Esophagus mucosa (tissue), 1 donor: Measurements from ENCODE around the gene LHX3. TPM values are rescaled to one million over a fixed set of nuclear protein-coding genes. Genes with fewer than 3 reads are reported as not detected.

Experiments
- ATAC-seq: fragments of 200-7000 bp; cut with Tn5 transposase; one replicate; pipeline ENCODE4 v1.9.1; 2020
- total RNA-seq: library from RNA; stranded (reverse); gene quantifications from one replicate; pipeline ENCODE4 v1.2.4, GENCODE V29; 2023
- donor health status: DM: yes; HTN: yes; CAD: no.

The LHX3 gene
- total RNA-seq, 1 donor from 2014 or later: 0.08 TPM

- no peak for ATAC-seq
Observed at GRCh38 chr9:136226680-136227407, 21.9 kb upstream of the LHX3 start.

- ATAC-seq: peak; percentile 88
Observed at GRCh38 chr9:136225748-136226679, 21.1 kb upstream of the LHX3 start.

GRCh38 chr9:136225366-136225747 is 20.4 kb upstream of the LHX3 start:
- ATAC-seq: peak; percentile 17

- ATAC-seq: no peak
Observed at GRCh38 chr9:136223871-136224640, 19.1 kb upstream of the LHX3 start.

- no peak for ATAC-seq
Observed at GRCh38 chr9:136222906-136223285, 18.0 kb upstream of the LHX3 start.

GRCh38 chr9:136222166-136222905 is 17.4 kb upstream of the LHX3 start:
- ATAC-seq: no peak

- peak; percentile 69 for ATAC-seq
Observed at GRCh38 chr9:136220017-136220729, 15.2 kb upstream of the LHX3 start.

GRCh38 chr9:136219276-136219675 is 14.3 kb upstream of the LHX3 start:
- ATAC-seq: peak; percentile 75

- ATAC-seq: no peak
Observed at GRCh38 chr9:136218673-136219072, 13.7 kb upstream of the LHX3 start.

- ATAC-seq: no peak
Observed at GRCh38 chr9:136218271-136218670, 13.3 kb upstream of the LHX3 start.

- ATAC-seq: no peak
Observed at GRCh38 chr9:136216541-136217244, 11.8 kb upstream of the LHX3 start.

GRCh38 chr9:136213733-136214132 is 8.8 kb upstream of the LHX3 start:
- no peak for ATAC-seq

GRCh38 chr9:136212345-136212950 is 7.5 kb upstream of the LHX3 start:
- ATAC-seq: no peak

GRCh38 chr9:136211441-136212344 is 6.8 kb upstream of the LHX3 start:
- ATAC-seq: no peak

- ATAC-seq: no peak
Observed at GRCh38 chr9:136211006-136211405, 6.1 kb upstream of the LHX3 start.

- ATAC-seq: no peak
Observed at GRCh38 chr9:136210276-136210675, 5.3 kb upstream of the LHX3 start.

GRCh38 chr9:136209786-136210185 is 4.9 kb upstream of the LHX3 start:
- ATAC-seq: no peak

- ATAC-seq: no peak
Observed at GRCh38 chr9:136209232-136209631, 4.3 kb upstream of the LHX3 start.

GRCh38 chr9:136208675-136209074 is 3.7 kb upstream of the LHX3 start:
- ATAC-seq: no peak
